ENCODE data around the gene PLAAT4. TPM values are rescaled to one million over a fixed set of nuclear protein-coding genes. Genes with fewer than 3 reads are reported as not detected.
"Not testable (repeated sequence)": the region's sequence is repeated elsewhere in the genome, so short reads cannot be mapped to it uniquely, and the experiment has no call there.

PLAAT4 gene
- total RNA-seq, 1 experiment from 2014 or later = 3.5 TPM

DNA sequence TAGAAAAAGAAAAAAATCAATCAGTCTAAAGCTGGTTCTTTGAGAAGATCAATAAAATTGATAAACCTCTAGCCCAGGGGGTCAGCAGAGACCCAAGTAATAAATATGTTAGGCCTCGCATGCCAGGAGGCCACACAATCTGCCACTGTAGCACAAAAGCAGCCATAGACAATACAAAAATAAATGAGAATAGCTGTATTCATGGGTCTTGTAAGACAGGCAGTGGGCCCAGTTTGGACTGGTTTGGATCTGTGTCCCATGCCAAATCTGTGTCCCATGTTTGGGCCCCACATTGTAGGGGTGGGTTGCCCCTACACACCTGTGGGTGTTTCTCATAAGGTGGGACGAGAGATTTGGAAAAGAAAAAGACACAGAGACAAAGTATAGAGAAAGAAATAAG lies 6.6 kb upstream of the PLAAT4 start:
- no CpG with 5 or more reads among the region's 2 CpGs for WGBS (ENCODE audit: extremely low coverage, insufficient read length, low lambda C conversion rate)
- H3K79me1 ChIP-seq (ENCODE audit: insufficient read depth, low read depth, low read length, poor library complexity, severe bottlenecking) = no peaks in the 10 kb centered on the region
- H3K27ac ChIP-seq (ENCODE audit: insufficient read length, low read depth, low read length) = peak overlapping the region; percentile 88
- H4K8ac ChIP-seq (replicated peaks; ENCODE audit: insufficient read length, low read depth, low read length) = no peak overlapping the region
- H4K20me1 ChIP-seq (ENCODE audit: control insufficient read depth, insufficient read depth, insufficient read length) = no peaks in the 10 kb centered on the region
- H3K14ac ChIP-seq (ENCODE audit: insufficient read depth, low read length) = peak overlapping the region; percentile 38; the same call in 1 of the 2 replicates
- H2AK5ac ChIP-seq (ENCODE audit: insufficient read length, low read length) = no peak overlapping the region
- no peak overlapping the region for H2BK12ac ChIP-seq (ENCODE audit: insufficient read length, low read depth, low read length)
- DNase-seq = peak; percentile 43
- peak overlapping the region; percentile 95 to 98 (median 97) for H3K27ac Mint-ChIP-seq
- peaks cover 3 to 10% (median 6%) of the 10 kb centered on the region in 3 experiments for H3K36me3 Mint-ChIP-seq (ENCODE audit: insufficient read depth in 1 of 3, low read depth in 3 of 3)
- peak overlapping the region; percentile 97 for H2BK20ac ChIP-seq (ENCODE audit: low read depth, low read length, poor library complexity, severe bottlenecking)
- H2BK120ac ChIP-seq (ENCODE audit: low read depth, low read length, poor library complexity, severe bottlenecking) = peak overlapping the region; percentile 50
- H3K4me1 Mint-ChIP-seq = peaks cover 60 to 64% of the 10 kb centered on the region in 2 experiments
- H2AFZ ChIP-seq (ENCODE audit: low read length) = no peak overlapping the region
- peak overlapping the region; percentile 47 for H3K56ac ChIP-seq (ENCODE audit: insufficient read length, low read depth, low read length)
- no peak overlapping the region for H3T11ph ChIP-seq (ENCODE audit: low read length)
- no peak overlapping the region for H4K91ac ChIP-seq (ENCODE audit: insufficient read length, low read depth, low read length)
- H3K4me2 ChIP-seq (ENCODE audit: insufficient read depth, insufficient read length, low read length) = no peak overlapping the region
- peak overlapping the region; percentile 0 for H3K9ac ChIP-seq (ENCODE audit: extremely low read depth, insufficient read length, low read length)
- H3K4me3 Mint-ChIP-seq = peak overlapping the region; percentile 19 to 50; a peak in 3 of 5 replicates
- no peaks in the 10 kb centered on the region for H3K27me3 Mint-ChIP-seq (ENCODE audit: low read depth)
- peaks cover 16 to 18% of the 10 kb centered on the region in 2 experiments for H3K9me3 Mint-ChIP-seq
- H3K4me1 ChIP-seq (ENCODE audit: insufficient read depth, low read length) = peaks cover 15% of the 10 kb centered on the region; the same call in 1 of the 2 replicates
- TF ChIP-seq CTCF (conservative IDR thresholded peaks at IDR 0.05) = no peak
- no peak overlapping the region for H2BK15ac ChIP-seq (ENCODE audit: low read depth, low read length)
- H3K9me3 ChIP-seq (ENCODE audit: control insufficient read depth, low read depth, low read length) = no peaks in the 10 kb centered on the region
- no peak overlapping the region for H2BK5ac ChIP-seq (ENCODE audit: insufficient read length, low read length)
- no peaks in the 10 kb centered on the region for H3K79me2 ChIP-seq (ENCODE audit: insufficient read depth, low read length)
- peak overlapping the region; percentile 8 for H3K18ac ChIP-seq (ENCODE audit: insufficient read length, low read depth, low read length)
- no peaks in the 10 kb centered on the region for H3K27me3 ChIP-seq (ENCODE audit: insufficient read depth, low read length)
- no peak overlapping the region; the same call in 1 of the 2 replicates for H3K4ac ChIP-seq (ENCODE audit: low read depth, low read length)
- no peak overlapping the region for H3K23ac ChIP-seq (ENCODE audit: insufficient read length, low read depth, low read length)
- no peak overlapping the region for H4K5ac ChIP-seq (ENCODE audit: insufficient read length, low read depth, low read length)
- no peaks in the 10 kb centered on the region for H3K23me2 ChIP-seq (ENCODE audit: insufficient read length, low read depth, low read length, poor library complexity, severe bottlenecking)

- not testable (repeated sequence) for H3K27me3 Mint-ChIP-seq (ENCODE audit: low read depth); H3K23me2 ChIP-seq (ENCODE audit: insufficient read length, low read depth, low read length, poor library complexity, severe bottlenecking); H3K79me2 ChIP-seq (ENCODE audit: insufficient read depth, low read length); H2BK5ac ChIP-seq (ENCODE audit: insufficient read length, low read length); H3K56ac ChIP-seq (ENCODE audit: insufficient read length, low read depth, low read length); H3K36me3 Mint-ChIP-seq (ENCODE audit: insufficient read depth in 1 of 3, low read depth in 3 of 3); H3K9me3 ChIP-seq (ENCODE audit: control insufficient read depth, low read depth, low read length); H3K9ac ChIP-seq (ENCODE audit: extremely low read depth, insufficient read length, low read length); H3K4ac ChIP-seq (ENCODE audit: low read depth, low read length); H4K20me1 ChIP-seq (ENCODE audit: control insufficient read depth, insufficient read depth, insufficient read length); H3T11ph ChIP-seq (ENCODE audit: low read length); H2BK15ac ChIP-seq (ENCODE audit: low read depth, low read length); H2BK120ac ChIP-seq (ENCODE audit: low read depth, low read length, poor library complexity, severe bottlenecking); H4K5ac ChIP-seq (ENCODE audit: insufficient read length, low read depth, low read length); H4K91ac ChIP-seq (ENCODE audit: insufficient read length, low read depth, low read length); H3K79me1 ChIP-seq (ENCODE audit: insufficient read depth, low read depth, low read length, poor library complexity, severe bottlenecking); H3K4me2 ChIP-seq (ENCODE audit: insufficient read depth, insufficient read length, low read length); H2AFZ ChIP-seq (ENCODE audit: low read length); H4K8ac ChIP-seq (replicated peaks; ENCODE audit: insufficient read length, low read depth, low read length); H3K23ac ChIP-seq (ENCODE audit: insufficient read length, low read depth, low read length); H3K27me3 ChIP-seq (ENCODE audit: insufficient read depth, low read length); H2BK20ac ChIP-seq (ENCODE audit: low read depth, low read length, poor library complexity, severe bottlenecking)
- Histone ChIP-seq H2AK5ac (ENCODE audit: insufficient read length, low read length) (peak overlapping the region; percentile 79), H3K27ac (ENCODE audit: insufficient read length, low read depth, low read length) (peak overlapping the region; percentile 94), H3K18ac (ENCODE audit: insufficient read length, low read depth, low read length) (peak overlapping the region; percentile 90), H3K4me1 (ENCODE audit: insufficient read depth, low read length) (peaks cover 15% of the 10 kb centered on the region; the same call in 1 of the 2 replicates), H3K14ac (ENCODE audit: insufficient read depth, low read length) (peak overlapping the region; percentile 41; the same call in 1 of the 2 replicates), H2BK12ac (ENCODE audit: insufficient read length, low read depth, low read length) (peak overlapping the region; percentile 83)
- WGBS (ENCODE audit: extremely low coverage, insufficient read length, low lambda C conversion rate) = no CpG with 5 or more reads among the region's 6 CpGs
- DNase-seq = peak; percentile 88
- Mint-ChIP-seq H3K9me3 (peaks cover 13% of the 10 kb centered on the region in 2 experiments), H3K4me3 (peak overlapping the region; percentile 24 to 56; a peak in 4 of 5 replicates), H3K27ac (peak overlapping the region; percentile 96 to 99 (median 96)), H3K4me1 (peaks cover 60 to 64% of the 10 kb centered on the region in 2 experiments)
Observed at GRCh38 chr11:63531074-63531792, 5.4 kb upstream of the PLAAT4 start.

Data from H9 (cell line).